Inflammatory macrophage treated with lipopolysaccharide for 1 hour (primary cell): ENCODE measurements around the gene SRP68.

Experiments
- DNase-seq, 2 donors: peaks; one replicate each; pipeline ENCODE4 v3.0.0-alpha.2; 2020 to 2022

Gene SRP68

GRCh38 chr17:76072148-76072858 lies at the start of gene SRP68:
SRP68 (minus strand) TSS chr17:76072517; CDS start chr17:76072491, 26 bp downstream.
- DNase-seq, result peak; percentile 84 to 89

GRCh38 chr17:76121932-76122430 lies 49.7 kb upstream of the SRP68 start:
- no peak for DNase-seq

GRCh38 chr17:76120658-76121008 lies 48.3 kb upstream of the SRP68 start:
- no peak for DNase-seq

- DNase-seq, result no peak
These were observed 47.4 kb upstream of the SRP68 start for GRCh38 chr17:76119409-76120371.

GRCh38 chr17:76115138-76115754 lies 42.9 kb upstream of the SRP68 start:
- no peak for DNase-seq

GRCh38 chr17:76111956-76112355 lies 39.6 kb upstream of the SRP68 start:
- DNase-seq, result no peak

GRCh38 chr17:76107509-76107908 lies 35.2 kb upstream of the SRP68 start:
- peak in 1 of 2 donors; percentile 22 for DNase-seq

GRCh38 chr17:76106703-76107102 lies 34.4 kb upstream of the SRP68 start:
- DNase-seq, result no peak

- DNase-seq, result peak in 1 of 2 donors; percentile 0
These were observed 32.5 kb upstream of the SRP68 start for GRCh38 chr17:76104896-76105231.

GRCh38 chr17:76104140-76104895 lies 32.0 kb upstream of the SRP68 start:
- peak in 1 of 2 donors; percentile 5 for DNase-seq

- DNase-seq, result peak; percentile 90 to 98
These were observed 31.2 kb upstream of the SRP68 start, which contains the start of gene EXOC7 for GRCh38 chr17:76103274-76104139. EXOC7 (minus strand) TSS chr17:76103787; CDS start chr17:76103692, 95 bp downstream.

- DNase-seq, result no peak
These were observed 30.6 kb upstream of the SRP68 start for GRCh38 chr17:76102944-76103273.

GRCh38 chr17:76097716-76098295 lies 25.5 kb upstream of the SRP68 start:
- no peak for DNase-seq

- DNase-seq, result no peak
These were observed 23.6 kb upstream of the SRP68 start for GRCh38 chr17:76095943-76096342.

- no peak for DNase-seq
These were observed 21.7 kb upstream of the SRP68 start for GRCh38 chr17:76094046-76094445.

GRCh38 chr17:76092526-76093413 lies 20.5 kb upstream of the SRP68 start:
- no peak for DNase-seq

- DNase-seq, result no peak
These were observed 19.4 kb upstream of the SRP68 start for GRCh38 chr17:76091526-76092286.

- no peak for DNase-seq
These were observed 18.3 kb upstream of the SRP68 start for GRCh38 chr17:76090517-76091129.
